ENCODE data around the gene HOXB7.

The HOXB7 gene

GRCh38 chr17:48579471-48579759 lies 31.4 kb downstream of the HOXB7 start:
- DNase-seq (ENCODE audit: low read depth in 2 of 2): no peak

GRCh38 chr17:48578616-48579470 lies 32.0 kb downstream of the HOXB7 start:
- no peak for DNase-seq (ENCODE audit: low read depth in 2 of 2)

- peak in 1 of 2 experiments; percentile 65 for DNase-seq (ENCODE audit: low read depth in 2 of 2)
These were observed 32.7 kb downstream of the HOXB7 start, which contains the start of gene HOXB4 for GRCh38 chr17:48577946-48578615. Gene HOXB4 (minus strand): TSS chr17:48578350. CDS start chr17:48578319, 31 bp downstream.

GRCh38 chr17:48577330-48577945 lies 33.4 kb downstream of the HOXB7 start:
- no peak for DNase-seq (ENCODE audit: low read depth in 2 of 2)

- no peak for DNase-seq (ENCODE audit: low read depth in 2 of 2)
These were observed 34.1 kb downstream of the HOXB7 start for GRCh38 chr17:48576479-48577309.

- no peak for DNase-seq (ENCODE audit: low read depth in 2 of 2)
These were observed 34.9 kb downstream of the HOXB7 start for GRCh38 chr17:48575673-48576478.

- no peak for DNase-seq (ENCODE audit: low read depth in 2 of 2)
These were observed 35.7 kb downstream of the HOXB7 start for GRCh38 chr17:48575066-48575582.

- no peak for DNase-seq (ENCODE audit: low read depth in 2 of 2)
These were observed 36.2 kb downstream of the HOXB7 start for GRCh38 chr17:48574505-48575065.

- no peak for DNase-seq (ENCODE audit: low read depth in 2 of 2)
These were observed 38.9 kb downstream of the HOXB7 start for GRCh38 chr17:48571826-48572417.

- no peak for DNase-seq (ENCODE audit: low read depth in 2 of 2)
These were observed 39.6 kb downstream of the HOXB7 start for GRCh38 chr17:48571024-48571818.

GRCh38 chr17:48570325-48571023 lies 40.3 kb downstream of the HOXB7 start:
- no peak for DNase-seq (ENCODE audit: low read depth in 2 of 2)

- DNase-seq (ENCODE audit: low read depth in 2 of 2): no peak
These were observed 41.0 kb downstream of the HOXB7 start for GRCh38 chr17:48569674-48570324.

GRCh38 chr17:48569240-48569582 lies 41.6 kb downstream of the HOXB7 start:
- no peak for DNase-seq (ENCODE audit: low read depth in 2 of 2)

- DNase-seq (ENCODE audit: low read depth in 2 of 2): no peak
These were observed 42.1 kb downstream of the HOXB7 start for GRCh38 chr17:48568499-48569239.

GRCh38 chr17:48567646-48568354 lies 43.0 kb downstream of the HOXB7 start:
- no peak for DNase-seq (ENCODE audit: low read depth in 2 of 2)

- no peak for DNase-seq (ENCODE audit: low read depth in 2 of 2)
These were observed 43.6 kb downstream of the HOXB7 start for GRCh38 chr17:48567209-48567608.

GRCh38 chr17:48566717-48567116 lies 44.1 kb downstream of the HOXB7 start:
- DNase-seq (ENCODE audit: low read depth in 2 of 2): no peak

Measured in stimulated activated CD4-positive, alpha-beta T cell treated with anti-CD3 and anti-CD28 coated beads, Interleukin-12 subunit alpha, Interleukin-12 subunit beta, amount 100 ng/mL, for 24 hours (primary cell).